OCI-LY7 (cell line): ENCODE results near the gene OBI1. TPM values are rescaled to one million over a fixed set of nuclear protein-coding genes. Genes with fewer than 3 reads are reported as not detected.

Experiments used
- BruUV-seq: library from RNA; stranded (reverse); fragments of 400-500 nt; replicated peaks from 2 replicates; lab custom pipeline; 2021; lab: Mats Ljungman, UMichigan
- CTCF ChIA-PET: fragments of 300-600 bp; sonication (Branson Sonifier 250); formaldehyde crosslinking; loops from one replicate; lab custom pipeline; 2022; ENCODE audit warnings: antibody characterized with exemption; ENCODE audit not compliant: unreplicated experiment; lab: Charles Lee
- POLR2A ChIA-PET: fragments of 300-600 bp; sonication (Branson Sonifier 250); formaldehyde crosslinking; loops from one replicate; lab custom pipeline; 2022; ENCODE audit warnings: antibody characterized with exemption; lab: Charles Lee
- DNase-seq: peaks from one replicate; pipeline ENCODE4 v3.0.0-alpha.2; 2015; ENCODE audit warnings: low spot score
- H2AFZ ChIP-seq: fragments of 200-600 bp; sonication (generic), shearing (Covaris generic); 2 replicates; pipeline ENCODE4 v1.6.1; 2014; ENCODE audit warnings: mild to moderate bottlenecking, antibody characterized with exemption, low read length, moderate library complexity
- H3K27ac ChIP-seq: fragments of 200-600 bp; sonication (generic); 2 replicates; pipeline ENCODE4 v1.5.1; 2014; ENCODE audit warnings: mixed run types, low read depth, mild to moderate bottlenecking, moderate library complexity, low read length, inconsistent platforms; ENCODE audit not compliant: poor library complexity, severe bottlenecking
- H3K36me3 ChIP-seq: fragments of 200-600 bp; sonication (generic); 2 replicates; pipeline ENCODE4 v1.6.1; 2014; ENCODE audit warnings: mild to moderate bottlenecking, antibody characterized with exemption, low read length, moderate library complexity, mixed read lengths; ENCODE audit not compliant: insufficient read depth
- H3K4me1 ChIP-seq: fragments of 200-600 bp; sonication (generic); 2 replicates; pipeline ENCODE4 v1.5.1; 2014; ENCODE audit warnings: mild to moderate bottlenecking, low read length; ENCODE audit not compliant: insufficient read depth, poor library complexity, severe bottlenecking
- H3K4me2 ChIP-seq: fragments of 200-600 bp; sonication (generic); 2 replicates; pipeline ENCODE4 v1.6.1; 2014; ENCODE audit warnings: mild to moderate bottlenecking, low read length
- H3K4me3 ChIP-seq: fragments of 200-600 bp; sonication (generic); 2 replicates; pipeline ENCODE4 v1.5.1; 2014; ENCODE audit warnings: mild to moderate bottlenecking, low read depth, low read length; ENCODE audit not compliant: poor library complexity, severe bottlenecking
- H3K79me2 ChIP-seq: fragments of 200-600 bp; sonication (generic); 2 replicates; pipeline ENCODE4 v1.6.1; 2016; ENCODE audit warnings: low read depth, mild to moderate bottlenecking, low read length, moderate library complexity, mixed read lengths; ENCODE audit not compliant: insufficient read depth
- H3K9me2 ChIP-seq: fragments of 200-600 bp; sonication (generic); 2 replicates; pipeline ENCODE4 v1.6.1; 2016; ENCODE audit warnings: mild to moderate bottlenecking, low read length, mixed read lengths; ENCODE audit not compliant: insufficient read depth
- H3K9me3 ChIP-seq: fragments of 200-600 bp; sonication (generic); 2 replicates; pipeline ENCODE4 v1.6.1; 2014; ENCODE audit warnings: mild to moderate bottlenecking, mixed run types, low read length, mixed read lengths
- H4K20me1 ChIP-seq: fragments of 200-600 bp; sonication (generic); 2 replicates; pipeline ENCODE4 v1.6.1; 2014; ENCODE audit warnings: mild to moderate bottlenecking, antibody characterized with exemption, low read length, moderate library complexity, mixed read lengths; ENCODE audit not compliant: insufficient read depth
- CTCF ChIP-seq: fragments of 200-600 bp; sonication (generic); conservative IDR thresholded peaks from 2 replicates; pipeline ENCODE4 v1.5.1; 2014; ENCODE audit warnings: mild to moderate bottlenecking, antibody characterized with exemption, low read length, moderate library complexity, mixed read lengths
- EZH2phosphoT487 ChIP-seq: fragments of 200-600 bp; sonication (generic); IDR thresholded peaks from 2 replicates; pipeline ENCODE4 v1.6.1; 2018; ENCODE audit warnings: low read depth, borderline replicate concordance, mild to moderate bottlenecking, mixed run types, antibody characterized with exemption, low read length, moderate library complexity, mixed read lengths
- intact Hi-C: fragments of 100-400 bp; cut with micrococcal nuclease; formaldehyde crosslinking; loops from one replicate; pipeline ENCODE4 v1.10.0; 2022; ENCODE audit not compliant: unreplicated experiment
- total RNA-seq, 2 experiments: library from RNA; depleted of rRNA in 1 of 2; stranded (reverse); fragments of >200 nt in 1 of 2; shearing (Covaris generic) in 1 of 2; gene quantifications; 2 replicates each; pipeline ENCODE4 v1.2.3, GENCODE V29; 2014 to 2022

Gene OBI1
- total RNA-seq, 2 experiments from 2014 or later: 17.9 to 18.3 TPM

DNA sequence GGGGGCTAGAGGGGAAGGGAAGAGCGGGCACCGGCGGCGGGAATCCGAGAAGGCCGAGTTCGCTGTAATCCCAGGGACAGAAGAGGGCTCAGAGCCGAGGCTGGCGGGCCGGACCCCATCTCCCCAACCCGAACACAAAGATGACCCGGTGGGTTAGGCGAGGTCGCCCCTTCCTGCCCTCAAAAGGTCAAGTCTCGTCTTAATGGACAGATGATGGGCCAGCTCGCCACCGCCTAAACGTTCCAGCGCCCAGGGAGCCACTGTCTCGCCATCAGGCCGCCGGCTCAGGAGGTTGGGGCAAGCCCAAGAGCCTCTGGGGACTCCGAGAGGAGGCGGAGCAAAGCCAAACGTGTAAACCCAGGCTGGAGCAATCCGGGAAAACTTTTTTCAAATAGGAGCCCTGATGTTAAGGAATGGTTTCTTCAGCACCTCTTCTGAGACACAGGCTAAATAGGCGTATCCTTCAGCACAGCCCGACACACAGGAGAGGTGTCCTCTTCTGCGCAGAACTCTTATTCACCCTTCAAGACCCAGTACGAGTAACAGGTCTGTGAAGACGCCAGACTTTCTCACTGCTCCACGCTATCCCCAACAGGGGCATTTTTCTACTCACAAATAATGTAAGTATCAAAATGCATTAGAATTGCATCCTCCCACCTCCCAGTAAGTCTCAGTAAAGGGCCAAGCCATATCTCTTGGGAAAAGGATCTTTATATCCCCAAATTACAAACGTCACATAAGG is 49.3 kb downstream of the OBI1 start:
- Histone ChIP-seq H3K4me3 (peak overlapping the region; percentile 45), H3K79me2 (no peaks in the 10 kb centered on the region), H4K20me1 (peaks cover 13% of the 10 kb centered on the region; the same call in 1 of the 2 replicates), H3K27ac (no peak overlapping the region), H3K4me1 (peaks cover 19% of the 10 kb centered on the region), H3K4me2 (peak overlapping the region; percentile 46), H2AFZ (no peak overlapping the region), H3K9me3 (no peaks in the 10 kb centered on the region), H3K36me3 (peaks cover 16% of the 10 kb centered on the region), H3K9me2 (no peaks in the 10 kb centered on the region)
- DNase-seq: no peak
- TF ChIP-seq EZH2phosphoT487 (no peak), CTCF (no peak)
- ChIA-PET POLR2A (interaction anchor here (0.6 to 0.8 kb wide), 3 partner anchors 18 to 188 kb away, joined by 3 to 8 read pairs (median 4); no protein-coding TSS in a partner anchor), CTCF (no interaction called here)
- intact Hi-C loops: no loop called here
- no TSS peak for BruUV-seq

DNA sequence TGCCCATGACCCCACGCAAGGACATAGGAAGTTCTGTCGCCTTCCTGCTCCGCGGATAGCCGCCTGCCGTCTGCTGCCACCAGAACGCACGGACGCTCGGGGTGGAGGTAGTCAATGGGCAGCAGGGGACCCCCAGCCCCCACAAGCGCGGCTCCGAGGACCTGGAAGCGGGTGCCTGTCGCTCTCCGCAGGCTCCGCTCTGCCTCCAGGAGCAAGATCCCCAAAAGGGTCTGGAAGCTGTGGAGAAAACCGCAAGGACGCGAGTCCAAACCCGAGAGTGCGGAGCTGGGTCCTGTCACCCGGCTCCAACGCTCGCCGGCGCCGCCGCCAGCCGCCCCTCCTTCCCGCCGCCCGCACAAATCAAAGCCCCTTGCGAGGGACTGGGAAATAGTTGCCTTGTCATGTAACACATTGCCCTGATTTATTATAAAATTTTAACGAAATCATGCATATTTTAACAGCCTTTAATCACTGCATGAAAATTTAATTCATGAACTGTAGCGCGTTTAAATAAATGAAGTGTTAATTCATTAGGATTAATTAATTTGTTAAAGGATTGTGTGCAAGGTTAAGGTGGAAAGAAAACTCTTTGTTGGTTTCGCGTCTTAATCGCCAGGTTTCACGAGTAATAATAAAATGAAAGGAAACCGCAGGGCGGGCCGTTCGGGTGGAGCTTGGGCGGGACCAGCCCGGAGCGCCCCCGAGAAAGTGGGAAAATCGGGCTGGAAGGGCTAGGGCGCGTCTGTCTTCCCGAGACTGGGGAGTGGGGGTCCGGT is 50.1 kb downstream of the OBI1 start:
- H3K4me1 ChIP-seq: peaks cover 27% of the 10 kb centered on the region
- CTCF ChIA-PET: no interaction called here

More for the DNA sequence above, 50.1 kb downstream of the OBI1 start:
- Histone ChIP-seq H3K27ac (no peak overlapping the region), H3K36me3 (peaks cover 9% of the 10 kb centered on the region; the same call in 1 of the 2 replicates), H2AFZ (no peak overlapping the region), H3K79me2 (no peaks in the 10 kb centered on the region), H3K4me2 (peak overlapping the region; percentile 46), H3K9me3 (no peaks in the 10 kb centered on the region), H4K20me1 (peaks cover 13% of the 10 kb centered on the region; the same call in 1 of the 2 replicates), H3K9me2 (no peaks in the 10 kb centered on the region), H3K4me3 (peak overlapping the region; percentile 45)
- DNase-seq: no peak
- TF ChIP-seq CTCF: no peak
- peak; percentile 88; the same call in 1 of the 2 replicates for TF ChIP-seq EZH2phosphoT487
- BruUV-seq: no TSS peak
- intact Hi-C loops: no loop called here
- POLR2A ChIA-PET: interaction anchor here (0.6 kb wide), 2 partner anchors 19 to 187 kb away, joined by 4 to 8 read pairs; no protein-coding TSS in a partner anchor
